H9 (cell line): Measurements from ENCODE around the gene KANSL1. TPM values are rescaled to one million over a fixed set of nuclear protein-coding genes. Genes with fewer than 3 reads are reported as not detected.

Experiments used
- DNase-seq: peaks from one replicate; pipeline ENCODE4 v3.0.0-alpha.2; 2017
- H2AFZ ChIP-seq: one replicate; pipeline ENCODE4 v1.6.1; 2013; ENCODE audit warnings: mild to moderate bottlenecking, low read length, control low read depth, moderate library complexity
- H2AK5ac ChIP-seq: 2 replicates; pipeline ENCODE4 v1.6.1; 2013; ENCODE audit warnings: low read length, control low read depth, mixed read lengths; ENCODE audit not compliant: insufficient read length
- H2BK120ac ChIP-seq: one replicate; pipeline ENCODE4 v1.6.1; 2013; ENCODE audit warnings: low read depth, mild to moderate bottlenecking, low read length, control low read depth, inconsistent platforms; ENCODE audit not compliant: poor library complexity, severe bottlenecking
- H2BK12ac ChIP-seq: 2 replicates; pipeline ENCODE4 v1.6.1; 2013; ENCODE audit warnings: low read length, control low read depth, mixed read lengths, low read depth; ENCODE audit not compliant: insufficient read length
- H2BK15ac ChIP-seq: 2 replicates; pipeline ENCODE4 v1.6.1; 2013; ENCODE audit warnings: low read depth, low read length, control low read depth
- H2BK20ac ChIP-seq: one replicate; pipeline ENCODE4 v1.6.1; 2013; ENCODE audit warnings: low read depth, mild to moderate bottlenecking, low read length, control low read depth, inconsistent platforms; ENCODE audit not compliant: poor library complexity, severe bottlenecking
- H2BK5ac ChIP-seq: 2 replicates; pipeline ENCODE4 v1.6.1; 2013; ENCODE audit warnings: low read length, control low read depth, mixed read lengths; ENCODE audit not compliant: insufficient read length
- H3K14ac ChIP-seq: 2 replicates; pipeline ENCODE4 v1.6.1; 2013; ENCODE audit warnings: low read length, control low read depth; ENCODE audit not compliant: insufficient read depth
- H3K18ac ChIP-seq: 2 replicates; pipeline ENCODE4 v1.6.1; 2013; ENCODE audit warnings: low read depth, mild to moderate bottlenecking, mixed read lengths, low read length, control low read depth; ENCODE audit not compliant: insufficient read length
- H3K23ac ChIP-seq: 2 replicates; pipeline ENCODE4 v1.6.1; 2013; ENCODE audit warnings: low read length, control low read depth, mixed read lengths, low read depth; ENCODE audit not compliant: insufficient read length
- H3K23me2 ChIP-seq: 2 replicates; pipeline ENCODE4 v1.6.1; 2013; ENCODE audit warnings: low read depth, mild to moderate bottlenecking, mixed read lengths, low read length, control low read depth; ENCODE audit not compliant: insufficient read length, poor library complexity, severe bottlenecking
- H3K27ac ChIP-seq: 2 replicates; pipeline ENCODE4 v1.5.1; 2013; ENCODE audit warnings: low read length, control low read depth, mixed read lengths, low read depth; ENCODE audit not compliant: insufficient read length
- H3K27me3 ChIP-seq: 2 replicates; pipeline ENCODE4 v1.6.1; 2013; ENCODE audit warnings: low read length, control low read depth, inconsistent platforms; ENCODE audit not compliant: insufficient read depth
- H3K4ac ChIP-seq: 2 replicates; pipeline ENCODE4 v1.6.1; 2013; ENCODE audit warnings: low read depth, mild to moderate bottlenecking, control low read depth, inconsistent platforms, low read length, moderate library complexity
- H3K4me1 ChIP-seq: 2 replicates; pipeline ENCODE4 v1.6.1; 2013; ENCODE audit warnings: low read length, control low read depth, inconsistent platforms; ENCODE audit not compliant: insufficient read depth
- H3K4me2 ChIP-seq: 2 replicates; pipeline ENCODE4 v1.6.1; 2013; ENCODE audit warnings: low read length, control low read depth, mixed read lengths; ENCODE audit not compliant: insufficient read length, insufficient read depth
- H3K56ac ChIP-seq: 2 replicates; pipeline ENCODE4 v1.6.1; 2013; ENCODE audit warnings: low read depth, mild to moderate bottlenecking, mixed read lengths, low read length, control low read depth; ENCODE audit not compliant: insufficient read length
- H3K79me1 ChIP-seq: 2 replicates; pipeline ENCODE4 v1.6.1; 2013; ENCODE audit warnings: low read depth, mild to moderate bottlenecking, moderate library complexity, low read length, control low read depth, inconsistent platforms; ENCODE audit not compliant: insufficient read depth, poor library complexity, severe bottlenecking
- H3K79me2 ChIP-seq: 2 replicates; pipeline ENCODE4 v1.6.1; 2013; ENCODE audit warnings: low read length, control low read depth, inconsistent platforms; ENCODE audit not compliant: insufficient read depth
- H3K9ac ChIP-seq: 2 replicates; pipeline ENCODE4 v1.6.1; 2013; ENCODE audit warnings: low read length, control low read depth, mixed read lengths; ENCODE audit not compliant: insufficient read length; ENCODE audit errors: extremely low read depth
- H3K9me3 ChIP-seq: one replicate; pipeline ENCODE4 v1.6.1; 2013; ENCODE audit warnings: low read depth, low read length, inconsistent platforms; ENCODE audit not compliant: control insufficient read depth
- H3T11ph ChIP-seq: one replicate; pipeline ENCODE4 v1.6.1; 2013; ENCODE audit warnings: mild to moderate bottlenecking, low read length, control low read depth, inconsistent platforms
- H4K20me1 ChIP-seq: one replicate; pipeline ENCODE4 v1.6.1; 2013; ENCODE audit not compliant: control insufficient read depth, insufficient read length, insufficient read depth
- H4K5ac ChIP-seq: 2 replicates; pipeline ENCODE4 v1.6.1; 2013; ENCODE audit warnings: low read depth, mild to moderate bottlenecking, mixed read lengths, low read length, control low read depth; ENCODE audit not compliant: insufficient read length
- H4K8ac ChIP-seq: replicated peaks from 2 replicates; pipeline ENCODE4 v1.6.1; 2013; ENCODE audit warnings: low read length, control low read depth, mixed read lengths, low read depth; ENCODE audit not compliant: insufficient read length
- H4K91ac ChIP-seq: 2 replicates; pipeline ENCODE4 v1.6.1; 2013; ENCODE audit warnings: low read depth, mild to moderate bottlenecking, moderate library complexity, mixed read lengths, low read length, control low read depth; ENCODE audit not compliant: insufficient read length
- H3K27ac Mint-ChIP-seq, 3 experiments: 2 replicates in 2 of 3; 3 replicates in 1 of 3; pipeline ENCODE4 v1.8.0; 2020 to 2021; ENCODE audit warnings: mixed read lengths in 3 of 3, mild to moderate bottlenecking in 1 of 3, moderate library complexity in 1 of 3
- H3K27me3 Mint-ChIP-seq: 2 replicates; pipeline ENCODE4 v1.8.0; 2021; ENCODE audit warnings: low read depth, mild to moderate bottlenecking, moderate library complexity, mixed read lengths
- H3K36me3 Mint-ChIP-seq, 3 experiments: 2 replicates in 2 of 3; 3 replicates in 1 of 3; pipeline ENCODE4 v1.8.0; 2020 to 2021; ENCODE audit warnings: low read depth in 3 of 3, mixed read lengths in 3 of 3; ENCODE audit not compliant: insufficient read depth in 1 of 3
- H3K4me1 Mint-ChIP-seq, 2 experiments: 2 replicates each; pipeline ENCODE4 v1.8.0; 2020; ENCODE audit warnings: mixed read lengths in 2 of 2
- H3K4me3 Mint-ChIP-seq, 2 experiments: 2 replicates in 1 of 2; 3 replicates in 1 of 2; pipeline ENCODE4 v1.8.0; 2020 to 2021; ENCODE audit warnings: mild to moderate bottlenecking in 2 of 2, mixed read lengths in 2 of 2, moderate library complexity in 1 of 2
- H3K9me3 Mint-ChIP-seq, 2 experiments: 2 replicates in 1 of 2; 3 replicates in 1 of 2; pipeline ENCODE4 v1.8.0; 2020; ENCODE audit warnings: mild to moderate bottlenecking in 2 of 2, mixed read lengths in 2 of 2, moderate library complexity in 1 of 2
- total RNA-seq: library from RNA; stranded (reverse); gene quantifications from 2 replicates; pipeline ENCODE4 v1.2.1, GENCODE V29; 2021
- TF ChIP-seq, protein P1 (sequence below): fragments of 200-600 bp; sonication (generic); conservative IDR thresholded peaks from 3 replicates; pipeline ENCODE4 v1.8.0; 2021; ENCODE audit warnings: antibody characterized with exemption, mild to moderate bottlenecking

The KANSL1 gene
- total RNA-seq, 1 experiment from 2014 or later = 114 TPM

DNA sequence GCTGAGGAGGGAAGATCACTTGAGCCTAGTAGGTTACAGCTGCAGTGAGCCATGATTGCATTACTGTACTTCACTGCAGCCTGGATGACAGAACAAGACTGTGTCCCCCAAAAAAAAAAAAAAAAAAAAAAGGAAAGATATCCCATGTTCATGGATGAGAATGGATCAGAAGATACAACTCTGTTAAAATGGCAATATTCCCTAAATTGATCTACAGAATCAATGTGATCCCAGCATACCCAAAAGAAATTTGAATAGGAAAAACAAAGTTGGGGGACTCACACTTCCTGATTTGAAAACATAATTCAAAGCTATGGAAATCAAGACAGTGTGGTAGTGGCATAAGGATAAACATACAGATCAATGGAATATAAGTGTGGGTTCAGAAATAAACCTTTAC, 12.7 kb upstream of the KANSL1 start:
- no peak overlapping the region for H4K8ac ChIP-seq
- no peak for DNase-seq
- Mint-ChIP-seq H3K27me3 (no peaks in the 10 kb centered on the region), H3K9me3 (peaks cover 0 to 16% of the 10 kb centered on the region in 2 experiments; a peak in 3 of 5 replicates), H3K27ac (no peak overlapping the region), H3K36me3 (peaks cover 52 to 65% (median 53%) of the 10 kb centered on the region in 3 experiments), H3K4me1 (peaks cover 0 to 4% of the 10 kb centered on the region in 2 experiments; a peak in 1 of 4 replicates), H3K4me3 (no peak overlapping the region)
- H2AFZ ChIP-seq = no peak overlapping the region
- H2BK5ac ChIP-seq = no peak overlapping the region
- H3K23me2 ChIP-seq = no peaks in the 10 kb centered on the region
- no peaks in the 10 kb centered on the region for H3K4me1 ChIP-seq
- H3K27me3 ChIP-seq = no peaks in the 10 kb centered on the region
- H4K20me1 ChIP-seq = no peaks in the 10 kb centered on the region
- H3K4ac ChIP-seq = no peak overlapping the region
- no peak overlapping the region for H3K23ac ChIP-seq
- no peak overlapping the region for H2BK120ac ChIP-seq
- peaks cover 10% of the 10 kb centered on the region for H3K79me1 ChIP-seq
- no peak overlapping the region for H3K9ac ChIP-seq
- H4K5ac ChIP-seq = no peak overlapping the region
- H3K79me2 ChIP-seq = peaks cover 20% of the 10 kb centered on the region; the same call in 1 of the 2 replicates
- no peak overlapping the region for H2BK12ac ChIP-seq
- H4K91ac ChIP-seq = no peak overlapping the region
- no peak overlapping the region for H3K4me2 ChIP-seq
- no peak overlapping the region for H3K14ac ChIP-seq
- H2AK5ac ChIP-seq = no peak overlapping the region
- no peak overlapping the region for H3K18ac ChIP-seq
- TF ChIP-seq, protein P1, sequence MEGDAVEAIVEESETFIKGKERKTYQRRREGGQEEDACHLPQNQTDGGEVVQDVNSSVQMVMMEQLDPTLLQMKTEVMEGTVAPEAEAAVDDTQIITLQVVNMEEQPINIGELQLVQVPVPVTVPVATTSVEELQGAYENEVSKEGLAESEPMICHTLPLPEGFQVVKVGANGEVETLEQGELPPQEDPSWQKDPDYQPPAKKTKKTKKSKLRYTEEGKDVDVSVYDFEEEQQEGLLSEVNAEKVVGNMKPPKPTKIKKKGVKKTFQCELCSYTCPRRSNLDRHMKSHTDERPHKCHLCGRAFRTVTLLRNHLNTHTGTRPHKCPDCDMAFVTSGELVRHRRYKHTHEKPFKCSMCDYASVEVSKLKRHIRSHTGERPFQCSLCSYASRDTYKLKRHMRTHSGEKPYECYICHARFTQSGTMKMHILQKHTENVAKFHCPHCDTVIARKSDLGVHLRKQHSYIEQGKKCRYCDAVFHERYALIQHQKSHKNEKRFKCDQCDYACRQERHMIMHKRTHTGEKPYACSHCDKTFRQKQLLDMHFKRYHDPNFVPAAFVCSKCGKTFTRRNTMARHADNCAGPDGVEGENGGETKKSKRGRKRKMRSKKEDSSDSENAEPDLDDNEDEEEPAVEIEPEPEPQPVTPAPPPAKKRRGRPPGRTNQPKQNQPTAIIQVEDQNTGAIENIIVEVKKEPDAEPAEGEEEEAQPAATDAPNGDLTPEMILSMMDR = no peak
- H3K27ac ChIP-seq = no peak overlapping the region
- H2BK15ac ChIP-seq = no peak overlapping the region
- no peak overlapping the region for H2BK20ac ChIP-seq
- no peaks in the 10 kb centered on the region for H3K9me3 ChIP-seq
- no peak overlapping the region for H3T11ph ChIP-seq
- H3K56ac ChIP-seq = no peak overlapping the region
